GM18520 (cell line): ENCODE results near the gene AIM2.
"Not testable (repeated sequence)": the region's sequence is repeated elsewhere in the genome, so short reads cannot be mapped to it uniquely, and the experiment has no call there.

Source experiments
- ATAC-seq: cut with Tn5 transposase; IDR thresholded peaks from one replicate; pipeline ENCODE4 v1.9.1; 2021; ENCODE audit not compliant: unreplicated experiment

AIM2 gene, protein sequence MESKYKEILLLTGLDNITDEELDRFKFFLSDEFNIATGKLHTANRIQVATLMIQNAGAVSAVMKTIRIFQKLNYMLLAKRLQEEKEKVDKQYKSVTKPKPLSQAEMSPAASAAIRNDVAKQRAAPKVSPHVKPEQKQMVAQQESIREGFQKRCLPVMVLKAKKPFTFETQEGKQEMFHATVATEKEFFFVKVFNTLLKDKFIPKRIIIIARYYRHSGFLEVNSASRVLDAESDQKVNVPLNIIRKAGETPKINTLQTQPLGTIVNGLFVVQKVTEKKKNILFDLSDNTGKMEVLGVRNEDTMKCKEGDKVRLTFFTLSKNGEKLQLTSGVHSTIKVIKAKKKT

DNA sequence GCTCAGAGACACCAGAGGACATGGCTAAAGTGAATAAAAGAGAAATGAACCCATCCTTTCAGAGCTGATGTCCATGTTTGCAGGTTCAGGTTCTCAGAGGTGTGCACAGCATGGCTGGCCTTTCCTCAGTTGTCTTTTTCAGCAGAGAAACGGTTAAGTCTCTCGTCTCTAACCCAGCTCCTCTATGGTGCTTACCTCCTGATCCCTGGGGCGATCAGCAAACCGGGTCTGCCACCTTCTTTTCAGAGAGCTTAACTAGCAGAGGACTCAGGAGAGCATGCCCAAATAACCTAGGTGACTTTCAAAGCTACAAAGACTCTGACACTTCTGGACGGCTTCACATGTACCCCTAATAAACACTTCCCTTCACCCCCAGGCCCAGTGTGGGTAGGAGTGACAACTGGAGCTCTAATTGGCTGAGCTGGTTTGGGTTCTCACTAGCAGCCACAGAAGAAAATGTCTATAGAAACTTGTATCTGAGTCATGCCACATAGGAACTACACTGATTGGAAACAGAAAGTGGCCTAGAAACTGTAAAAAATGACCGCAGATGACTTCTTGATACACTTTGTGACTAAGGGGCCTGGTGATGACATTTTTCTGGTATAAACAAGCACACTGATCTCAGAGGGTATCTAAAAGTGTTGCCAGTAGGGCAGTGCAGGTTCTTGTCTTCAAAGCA lies at the start of gene AIM2:
AIM2 (minus strand) TSS at position 329 of the 682 bp plus-strand sequence. CDS start 3,267 bp downstream, outside the sequence.
- peak; percentile 66 for ATAC-seq

DNA sequence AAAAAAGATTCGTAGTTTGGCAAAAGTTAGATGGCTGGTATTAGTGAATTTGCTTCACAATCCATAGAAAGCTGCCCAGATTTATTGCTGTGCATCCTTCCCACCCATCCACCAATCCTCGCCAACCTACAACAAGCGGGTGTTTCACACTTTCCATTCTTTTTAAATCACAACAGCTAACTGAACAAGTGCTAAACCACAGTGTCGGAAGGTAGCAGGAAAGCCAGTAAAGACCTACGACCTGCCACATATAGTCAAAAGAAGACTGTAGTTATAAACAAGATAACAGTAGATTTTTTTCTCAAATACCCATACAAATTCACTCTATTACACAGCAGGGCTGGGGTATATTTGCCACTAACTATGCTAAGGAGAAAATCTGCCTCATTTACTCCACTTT lies 47.0 kb upstream of the AIM2 start:
- ATAC-seq, result no peak

DNA sequence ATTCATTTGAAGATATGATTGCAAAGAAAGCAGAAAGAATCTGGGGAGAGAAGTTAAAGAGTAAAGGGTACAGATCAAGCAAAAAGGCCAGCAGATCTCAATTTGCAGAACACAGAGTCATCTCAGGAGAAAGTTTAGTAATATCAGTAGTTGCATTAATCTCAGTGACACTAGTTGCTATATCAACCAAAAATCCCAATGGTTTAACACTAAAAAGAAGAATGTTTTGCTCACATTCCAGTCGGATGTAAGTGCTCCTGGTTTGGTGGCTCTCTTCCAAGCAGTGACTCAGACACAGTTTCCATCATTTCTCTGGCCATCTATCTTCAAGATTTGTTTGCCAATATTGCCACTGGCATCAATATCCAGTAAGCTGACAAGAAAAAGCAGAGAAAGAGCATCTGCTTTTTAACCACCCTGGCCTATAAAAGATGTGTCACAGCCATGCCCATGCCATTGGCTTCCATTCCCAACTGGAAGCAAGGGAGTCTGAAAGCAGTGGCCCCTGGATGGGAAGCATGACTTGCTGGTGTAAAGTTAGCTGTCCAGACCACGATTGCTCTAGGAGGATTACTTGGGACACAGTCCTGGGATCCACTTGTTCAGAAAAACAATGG lies 45.5 kb upstream of the AIM2 start:
- ATAC-seq, result peak; percentile 63

DNA sequence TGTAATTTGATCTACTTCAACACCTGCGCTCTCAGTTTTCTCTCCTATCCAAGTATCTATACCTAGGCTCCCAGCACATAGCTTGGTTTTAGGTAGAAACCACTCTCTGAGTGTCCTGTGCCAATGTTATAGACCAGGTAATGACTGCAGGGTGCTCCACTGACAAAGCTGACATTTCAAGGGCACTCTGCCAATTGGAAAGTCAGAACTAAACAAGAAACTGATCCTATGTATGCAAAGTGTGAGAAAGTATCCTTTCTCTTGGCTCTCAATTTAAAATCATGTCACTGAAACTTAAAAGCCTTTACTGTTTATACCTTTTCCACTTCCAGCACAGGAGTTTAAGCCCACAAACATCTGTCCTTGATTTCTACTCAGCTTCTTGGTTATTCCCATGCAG lies 45.0 kb upstream of the AIM2 start:
- ATAC-seq, result peak; percentile 51

DNA sequence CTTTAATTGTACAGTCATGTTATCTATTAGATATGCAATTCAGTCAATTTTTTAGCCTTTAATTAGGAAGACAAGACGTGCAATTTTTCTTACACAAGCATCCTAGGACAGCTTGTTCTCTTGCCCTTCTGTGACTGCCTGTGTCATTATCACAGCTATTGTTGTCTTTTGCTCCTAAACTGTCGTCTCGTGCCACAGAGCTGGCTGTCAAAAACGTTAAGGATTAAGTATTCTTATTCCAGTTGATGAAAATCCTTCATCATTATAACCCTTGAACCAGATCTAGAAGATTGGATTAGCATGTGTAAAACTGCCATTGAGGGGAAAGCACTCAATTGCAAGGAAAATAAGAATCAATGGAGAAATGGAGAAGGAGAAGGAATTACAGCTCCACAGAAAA lies 43.8 kb upstream of the AIM2 start:
- no peak for ATAC-seq

DNA sequence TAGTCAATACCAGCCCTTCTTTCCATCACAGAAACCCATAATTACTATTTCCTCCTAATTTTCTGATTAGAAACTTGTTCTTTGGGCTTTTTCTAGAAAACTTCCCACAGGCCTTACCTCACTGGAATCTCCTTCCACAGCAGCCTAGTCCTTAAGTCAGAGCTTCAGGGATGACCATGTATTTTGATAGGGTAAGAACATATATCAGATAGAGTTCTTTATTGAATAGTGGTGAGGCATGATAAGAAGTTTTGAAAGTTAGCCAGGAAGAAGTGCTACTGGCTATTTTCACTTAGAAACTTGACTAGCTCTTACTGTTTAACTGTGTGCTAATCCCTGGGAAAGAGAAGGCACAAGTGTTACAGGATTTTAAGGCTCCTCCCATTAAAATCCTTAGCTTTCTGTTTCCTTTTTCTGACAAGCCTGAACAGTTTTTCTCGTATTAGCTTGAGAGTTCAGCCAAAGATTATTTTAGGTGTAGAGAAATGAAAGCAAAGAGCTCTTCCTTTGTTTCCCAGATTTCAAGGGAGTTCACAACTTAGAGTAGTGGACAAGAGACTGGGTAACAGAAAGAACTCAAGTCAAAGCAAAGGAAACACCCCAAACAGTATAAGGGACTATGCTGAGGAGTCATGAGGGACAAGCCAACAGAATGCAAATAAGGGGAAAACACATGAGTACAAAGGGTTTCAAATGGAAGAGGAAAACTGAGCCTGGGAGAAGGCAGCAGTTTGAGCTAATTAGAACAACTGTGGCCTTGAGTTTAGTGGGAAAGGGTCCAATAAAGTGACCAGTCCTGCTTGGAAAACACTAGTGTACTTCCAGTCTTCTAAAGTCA lies 37.2 kb upstream of the AIM2 start:
- no peak for ATAC-seq

DNA sequence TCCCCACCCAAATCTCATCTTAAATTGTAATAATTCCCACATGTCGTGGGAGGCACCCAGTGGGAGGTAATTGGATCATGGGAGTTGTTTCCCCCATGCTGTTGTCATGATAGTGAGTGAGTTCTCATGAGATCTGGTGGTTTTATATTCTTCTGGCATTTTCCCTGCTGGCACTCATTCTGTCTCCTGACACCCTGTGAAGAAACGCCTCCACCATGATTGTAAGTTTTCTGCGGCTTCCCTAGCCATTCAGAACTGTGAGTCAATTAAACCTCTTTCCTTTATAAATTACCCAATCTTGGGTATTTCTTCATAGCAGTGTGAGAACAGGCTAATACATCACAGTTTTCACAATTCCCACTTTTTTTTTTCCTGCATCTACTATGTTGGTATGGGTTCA lies 26.5 kb upstream of the AIM2 start:
- ATAC-seq, result not testable (repeated sequence)

DNA sequence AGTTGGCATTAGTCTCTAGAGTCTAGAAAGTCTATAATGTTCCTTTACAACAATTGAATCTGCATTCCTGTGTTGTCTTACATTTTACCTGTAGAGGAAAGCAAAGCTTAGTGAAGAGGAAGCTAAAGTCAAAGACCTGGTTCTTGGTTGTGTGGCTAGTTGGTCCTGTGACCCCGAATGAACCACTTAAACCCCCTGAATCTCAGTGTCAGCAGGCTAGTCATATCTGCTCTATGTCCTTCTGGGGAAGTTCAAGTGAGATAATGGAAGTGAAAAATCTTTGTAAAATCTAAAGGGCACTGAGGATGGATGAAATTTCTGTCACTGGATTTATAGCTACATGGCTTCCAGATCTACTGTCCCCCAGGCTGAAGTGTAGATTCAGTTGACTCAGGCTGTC lies 24.0 kb upstream of the AIM2 start:
- no peak for ATAC-seq

DNA sequence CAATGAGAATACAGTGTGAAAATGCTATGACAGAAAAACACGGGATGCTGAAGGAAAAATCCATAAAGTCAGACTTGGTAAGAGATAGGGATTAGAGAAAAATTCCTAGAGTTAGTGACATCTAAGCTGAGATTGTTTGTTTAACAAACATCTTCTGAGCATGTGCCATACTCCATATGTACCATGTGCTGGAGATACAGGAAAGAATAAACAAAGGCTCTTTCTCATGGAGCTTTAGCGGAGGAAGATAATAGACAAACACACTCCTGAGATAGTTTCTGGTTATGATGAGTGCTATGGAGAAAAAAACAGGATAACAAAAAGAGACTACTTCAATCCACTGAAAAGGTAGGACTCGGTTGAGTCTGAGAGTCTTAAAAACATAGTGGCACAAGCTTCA lies 22.0 kb upstream of the AIM2 start:
- ATAC-seq, result no peak

DNA sequence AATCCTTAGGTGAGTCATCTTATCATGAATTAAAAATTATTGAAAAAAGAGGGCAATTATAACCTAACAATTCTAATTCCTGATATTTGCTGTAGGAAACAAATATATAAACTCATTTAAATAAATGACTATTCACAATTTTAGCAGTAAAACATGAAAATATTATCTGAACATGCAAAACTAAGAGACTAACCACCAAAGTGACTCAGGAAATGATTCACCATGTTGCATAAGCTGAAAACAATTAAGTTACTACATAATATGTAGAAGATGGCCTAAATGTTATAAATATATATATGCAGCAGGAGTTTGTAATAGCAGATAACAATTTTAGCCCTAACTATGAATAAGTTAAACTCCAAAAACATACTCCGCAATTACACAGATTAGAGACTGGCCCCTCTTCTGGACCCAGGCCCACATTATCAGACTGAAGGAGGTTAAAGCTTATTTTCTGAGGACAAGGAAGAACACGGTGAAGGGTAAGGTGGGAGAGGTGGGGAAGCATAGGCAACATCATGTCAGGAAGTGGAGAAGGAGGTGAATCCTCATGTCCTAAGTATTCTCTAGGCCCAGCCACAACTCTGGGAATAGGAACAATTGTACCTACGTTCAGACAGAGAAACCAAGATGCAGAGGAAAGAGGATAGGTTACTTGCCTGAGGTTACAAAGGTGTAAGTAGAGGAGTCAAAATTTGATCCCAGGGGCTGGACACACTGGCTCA lies 15.6 kb upstream of the AIM2 start:
- ATAC-seq, result no peak

DNA sequence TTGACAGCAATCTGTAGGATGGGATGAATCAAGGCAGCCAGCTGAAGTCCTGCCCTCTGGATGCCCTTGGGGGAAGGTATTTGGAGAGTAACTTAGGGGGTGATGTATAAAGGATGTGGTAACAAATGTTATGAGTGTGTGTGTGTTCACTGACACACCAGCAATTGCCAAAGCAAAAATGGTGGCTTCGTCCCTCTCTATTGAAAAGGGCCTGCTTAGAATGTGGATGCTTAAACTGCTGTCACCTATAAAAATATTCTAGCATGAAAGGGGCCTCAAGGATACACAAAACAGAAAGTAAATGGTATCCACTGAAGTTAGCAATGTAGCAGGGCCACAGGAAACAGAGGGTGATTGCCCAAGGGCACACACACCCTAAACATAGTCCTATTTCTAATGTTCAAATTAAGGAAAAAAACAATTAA lies 15.1 kb upstream of the AIM2 start:
- ATAC-seq, result no peak

DNA sequence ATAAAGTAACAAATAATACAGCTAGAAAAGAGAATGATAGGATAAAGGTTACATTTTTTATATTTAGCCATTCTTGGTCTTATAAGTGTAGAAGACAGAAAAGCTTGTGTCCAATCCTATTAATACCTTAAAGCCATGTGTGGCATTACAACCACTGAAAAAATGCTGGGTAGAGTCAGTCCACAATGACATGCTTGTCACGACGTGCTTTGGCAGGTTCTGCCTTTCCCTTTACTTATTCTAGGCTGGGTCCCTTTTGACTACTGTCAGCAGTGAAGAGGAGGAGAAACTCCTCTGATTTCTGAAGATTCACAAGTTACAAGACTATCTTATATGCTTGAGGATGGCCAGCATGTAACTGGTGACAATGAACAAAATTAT lies 14.6 kb upstream of the AIM2 start:
- no peak for ATAC-seq

DNA sequence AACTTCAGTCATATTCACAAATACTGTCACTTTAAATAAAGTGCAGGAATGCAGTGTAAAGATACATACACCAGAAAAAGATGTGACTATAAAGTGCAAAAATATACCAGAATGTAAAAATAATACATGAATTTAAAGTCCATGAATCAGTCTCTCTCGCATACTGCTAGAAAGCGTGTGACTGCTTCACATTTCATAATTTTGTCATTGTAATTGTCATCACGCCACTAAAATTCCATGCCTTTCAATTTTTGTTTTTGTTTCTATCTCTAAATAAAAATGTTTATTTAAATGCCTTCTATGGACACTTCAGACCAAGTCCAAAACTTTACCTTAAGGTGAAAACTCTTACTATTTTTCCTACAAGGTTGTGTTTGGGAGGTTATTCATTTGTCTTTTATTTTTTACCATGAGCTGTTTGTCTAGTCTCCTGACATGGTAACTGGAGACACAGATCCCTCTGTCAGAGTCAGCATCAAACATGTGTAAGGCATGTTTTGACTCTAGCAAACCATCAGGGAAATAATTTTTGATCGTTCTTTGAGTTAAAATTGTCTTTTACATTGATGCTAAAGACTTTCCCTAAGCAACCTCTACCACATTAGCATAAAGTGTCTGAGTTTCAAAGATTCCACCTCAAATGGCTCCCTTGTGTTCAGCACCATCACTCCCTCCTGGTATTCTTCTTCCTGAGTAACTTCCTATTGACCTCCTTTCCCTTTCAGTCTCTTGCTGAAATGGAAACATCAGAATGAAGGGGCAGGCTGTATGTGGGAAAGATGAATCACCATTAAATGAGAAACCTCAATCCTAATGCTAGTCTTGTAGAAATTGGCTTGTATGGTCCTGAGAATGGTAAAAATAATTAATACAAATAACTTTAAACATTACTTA lies 14.0 kb upstream of the AIM2 start:
- no peak for ATAC-seq

DNA sequence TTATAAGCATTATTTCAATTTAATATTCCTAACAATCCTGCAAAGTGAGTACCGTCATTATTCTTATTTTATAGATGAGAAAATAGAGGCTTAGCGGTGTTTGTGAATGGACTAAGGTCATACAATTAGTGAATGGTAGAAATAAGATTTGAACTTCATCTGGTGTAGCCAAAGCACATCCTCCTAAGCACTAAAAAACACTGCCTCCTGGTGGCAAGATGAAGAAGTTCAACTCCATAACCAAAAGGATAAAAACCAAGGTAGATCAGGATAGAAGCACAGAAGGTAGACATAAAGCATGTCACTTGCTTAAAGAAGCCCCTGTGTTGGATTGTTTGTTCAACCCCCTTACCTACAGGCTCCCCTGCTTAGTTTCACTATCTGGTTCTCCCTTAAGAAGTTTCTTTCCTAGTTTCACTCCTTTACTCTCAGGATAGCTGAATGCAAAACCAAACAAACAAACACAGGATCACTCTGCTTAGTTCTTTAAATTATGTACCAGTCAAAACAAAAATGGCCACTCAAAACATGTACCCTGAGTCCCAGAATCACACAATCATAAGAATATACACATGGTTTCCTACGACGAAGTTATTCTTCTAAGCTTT lies 12.7 kb upstream of the AIM2 start:
- ATAC-seq, result no peak

DNA sequence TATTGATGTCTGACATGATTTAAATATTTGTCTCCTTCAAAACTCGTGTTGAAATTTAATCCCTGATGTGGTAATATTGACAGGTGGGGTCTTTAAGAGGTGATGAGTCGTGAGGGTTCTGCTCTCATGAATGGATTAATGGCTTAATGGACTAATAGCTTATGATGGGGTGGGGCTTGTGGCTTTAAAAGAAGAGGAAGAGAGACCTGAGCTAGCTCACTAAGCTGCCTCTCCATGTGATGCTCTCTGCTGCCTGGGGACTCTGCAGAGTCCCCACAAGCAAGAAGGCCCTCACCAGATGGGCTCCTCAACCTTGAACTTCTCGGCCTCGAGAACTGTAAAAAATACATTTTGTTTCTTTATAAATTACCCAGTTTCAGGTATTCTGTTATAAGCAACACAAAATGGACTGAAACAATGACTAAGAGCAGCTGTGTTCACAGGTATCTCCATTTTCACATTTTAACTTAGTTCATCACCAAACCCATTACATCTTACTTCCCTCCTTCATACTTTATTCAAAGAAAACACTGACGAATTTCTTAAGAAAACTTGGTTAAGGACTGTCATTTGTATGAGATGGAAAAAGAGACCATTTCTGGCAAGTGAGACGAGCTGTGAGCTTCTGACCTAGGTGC lies 12.1 kb upstream of the AIM2 start:
- no peak for ATAC-seq

DNA sequence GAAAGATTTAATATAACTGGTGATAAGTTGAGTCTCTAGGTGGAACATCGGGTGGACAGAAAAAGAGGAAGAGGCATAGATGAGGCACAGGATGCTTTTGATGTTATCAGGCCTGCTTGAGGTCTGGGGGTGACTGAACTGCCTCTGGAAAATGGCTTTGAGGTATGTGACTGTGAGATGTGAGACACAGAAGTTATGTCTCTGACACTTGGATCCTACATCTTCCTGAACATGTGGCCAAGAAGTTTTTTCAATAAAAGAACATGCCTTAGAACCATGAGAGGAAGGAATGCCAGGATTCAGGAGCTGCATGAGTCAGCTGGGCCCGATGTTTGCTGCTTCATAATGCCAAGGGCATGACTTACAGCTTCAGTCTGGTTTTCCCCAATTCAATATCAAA lies 11.5 kb upstream of the AIM2 start:
- ATAC-seq, result no peak

DNA sequence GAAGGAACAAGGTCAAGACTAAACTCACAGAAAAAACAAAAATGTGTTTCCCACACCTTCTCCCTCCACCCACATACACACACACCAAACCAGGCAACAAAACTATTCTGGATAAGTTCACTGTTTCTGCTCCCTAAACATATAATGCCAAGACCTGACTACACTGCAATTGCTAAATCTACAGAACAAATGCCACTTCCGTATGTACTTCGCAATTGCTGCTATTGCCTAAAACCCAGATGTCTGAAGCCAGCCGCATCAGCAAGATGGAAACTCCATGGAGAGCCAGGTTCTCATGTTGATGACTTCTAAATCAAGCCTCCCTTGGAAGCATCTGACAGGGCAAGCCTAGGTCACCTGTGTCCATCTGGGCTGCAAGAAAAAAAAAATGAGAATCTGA lies 8.3 kb upstream of the AIM2 start:
- no peak for ATAC-seq

DNA sequence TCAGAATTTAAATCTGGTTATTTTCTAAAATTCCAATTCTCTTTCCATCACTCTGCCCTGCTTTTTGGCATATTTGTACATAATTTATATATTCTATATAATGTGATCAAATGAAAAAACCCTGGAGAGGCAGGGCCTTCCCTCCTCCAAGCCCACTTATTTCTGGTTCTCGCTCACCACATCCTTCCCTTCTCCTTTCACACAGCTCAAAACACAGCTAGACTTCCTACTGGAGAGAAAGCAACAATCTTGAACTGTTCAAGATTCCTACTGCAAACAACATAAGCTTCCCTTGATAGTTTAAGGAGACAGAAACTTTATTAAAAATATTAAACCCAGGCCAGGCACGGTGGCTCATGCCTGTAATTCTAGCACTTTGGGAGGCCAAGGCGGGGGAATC lies 7.6 kb upstream of the AIM2 start:
- ATAC-seq, result no peak

DNA sequence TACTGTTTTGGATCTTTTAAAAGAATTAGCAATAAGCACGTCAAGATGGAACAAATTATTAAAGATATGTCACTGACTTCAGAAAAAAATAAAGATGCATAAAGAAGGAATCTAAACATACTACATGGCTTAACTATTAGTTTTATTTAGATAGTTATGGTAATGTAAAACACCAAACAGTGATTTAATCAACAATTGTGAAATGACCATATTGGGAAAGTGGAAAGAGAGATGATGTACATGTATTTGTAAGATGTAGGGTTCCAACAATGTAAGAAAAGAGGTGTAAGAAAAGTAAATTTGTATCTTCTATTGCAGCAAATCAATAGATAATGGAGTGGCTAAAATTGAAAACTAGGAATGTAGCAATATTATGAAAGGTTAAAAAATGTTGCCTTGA lies 6.4 kb upstream of the AIM2 start:
- no peak for ATAC-seq
